Cardiac septum (tissue), 1 donor: Measurements from ENCODE around the gene COG6. TPM values are rescaled to one million over a fixed set of nuclear protein-coding genes. Genes with fewer than 3 reads are reported as not detected.

Experiments used
- DNase-seq: peaks from one replicate; pipeline ENCODE4 v3.0.0-alpha.2; 2020; ENCODE audit warnings: low spot score
- intact Hi-C: fragments of 100-400 bp; cut with DNase I; formaldehyde crosslinking; loops from one replicate; pipeline ENCODE4 v1.14.0; 2022
- microRNA-seq: library from miRNA; unstranded; fragments of <30 nt; microRNA quantifications from one replicate; pipeline ENCODE4 v1.2.0, GENCODE V29; 2020
- total RNA-seq: library from RNA; stranded (reverse); fragmentation: NEBNext Ultra II Directional; extraction: Animal tissue kit (Norgen Biotek cat#: 25700); gene quantifications from one replicate; pipeline ENCODE4 v1.2.1, GENCODE V29; 2021
- donor health status: DM: no; HTN: no; CAD: no.

COG6 gene
- total RNA-seq, 1 donor from 2014 or later = 34.4 TPM

DNA sequence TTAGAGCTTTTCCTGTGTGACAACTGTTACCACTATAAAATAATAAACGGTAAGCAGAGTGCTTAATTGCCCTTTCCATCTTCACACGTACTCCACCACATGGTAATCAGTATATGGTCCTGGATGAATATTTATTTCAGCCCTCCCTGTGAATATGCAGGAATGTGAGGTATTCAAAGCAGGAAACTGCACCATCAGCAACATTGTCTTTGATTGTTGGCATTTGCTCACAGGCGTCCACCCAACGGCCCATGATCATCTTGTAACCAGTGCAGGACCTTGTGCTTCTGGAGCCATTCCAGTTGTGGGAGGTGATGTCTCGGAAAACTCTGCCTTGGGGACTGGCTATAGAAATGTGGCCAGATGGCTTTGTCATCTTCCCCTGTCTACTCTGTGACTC is 132.6 kb downstream of the COG6 start:
- no peak for DNase-seq
- intact Hi-C loops = loop anchor here (10.0 kb wide), 2 partner anchors 87 to 827 kb away; no protein-coding TSS in a partner anchor

DNA sequence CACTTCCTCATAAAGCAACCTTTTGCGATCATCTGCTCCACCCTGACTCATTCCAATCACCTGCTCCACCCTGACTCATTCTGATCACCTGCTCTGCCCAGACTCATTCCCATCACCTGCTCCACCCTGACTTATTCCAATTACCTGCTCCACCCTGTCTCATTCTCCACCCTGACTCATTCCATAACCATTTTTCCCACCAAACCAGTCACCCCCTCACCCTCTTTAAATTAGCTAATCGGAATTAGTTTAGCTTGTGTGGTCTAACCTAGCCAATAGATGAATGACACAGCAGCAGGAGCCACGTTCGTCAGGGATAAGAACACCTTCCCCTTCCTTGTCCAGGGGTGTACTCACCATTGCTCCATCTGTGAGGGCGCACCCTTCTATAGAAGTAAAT is 134.0 kb downstream of the COG6 start:
- DNase-seq = no peak

More for the DNA sequence above, 134.0 kb downstream of the COG6 start:
- intact Hi-C loops = loop anchor here (10.0 kb wide), 2 partner anchors 85 to 825 kb away; no protein-coding TSS in a partner anchor

Small RNAs within 50 kb of the gene (microRNA-seq; reads per million reads assigned to microRNA genes)
- gene MIR4305 = not detected

Other genes starting within 250 kb of the COG6 start
- 68.9 TPM for gene LHFPL6, start 52.5 kb upstream of the COG6 start, total RNA-seq